Immature natural killer cell (primary cell): ENCODE data around the gene ARHGEF2. TPM values are rescaled to one million over a fixed set of nuclear protein-coding genes. Genes with fewer than 3 reads are reported as not detected.

ENCODE experiments used
- polyA plus RNA-seq, 3 donors: library from polyadenylated mRNA; unstranded; fragments of 300-500 nt; fragmentation: Illumina TruSeq; gene quantifications; one replicate each; pipeline ENCODE4 v1.2.3, GENCODE V29; 2021

The ARHGEF2 gene
- polyA plus RNA-seq, 3 donors from 2014 or later = 7.2 to 33.5 (median 11.7) TPM

Other genes with a start within 250 kb of the ARHGEF2 start
- 10 to 100 TPM in 2 of 3 donors, 1 to 10 TPM in 1; 9.7 to 41.3 (median 18.6) TPM for gene GON4L, start 121.3 kb downstream of the ARHGEF2 start, polyA plus RNA-seq
- 10 to 100 TPM; 28.7 to 40.4 (median 29.8) TPM for gene SYT11, start 119.0 kb downstream of the ARHGEF2 start, polyA plus RNA-seq
- gene RIT1, start 67.2 kb downstream of the ARHGEF2 start, polyA plus RNA-seq = 10 to 100 TPM; 27.1 to 33.5 (median 29.0) TPM
- gene KHDC4, start 44.1 kb downstream of the ARHGEF2 start, polyA plus RNA-seq = 1 to 10 TPM; 1.0 to 7.0 (median 4.1) TPM
- under 1 TPM in 1 of 3 donors, not detected in 2; 0.78 TPM for gene RXFP4, start 36.9 kb downstream of the ARHGEF2 start, polyA plus RNA-seq
- gene SSR2, start 42.4 kb upstream of the ARHGEF2 start, polyA plus RNA-seq = 100 to 1,000 TPM; 469 to 608 (median 563) TPM
- gene UBQLN4, start 75.3 kb upstream of the ARHGEF2 start, polyA plus RNA-seq = 10 to 100 TPM in 1 of 3 donors, 1 to 10 TPM in 2; 5.0 to 10.8 (median 7.6) TPM
- 100 to 1,000 TPM; 144 to 204 (median 160) TPM for gene LAMTOR2, start 76.2 kb upstream of the ARHGEF2 start, polyA plus RNA-seq
- gene RAB25, start 82.6 kb upstream of the ARHGEF2 start, polyA plus RNA-seq = not detected
- gene MEX3A, start 103.9 kb upstream of the ARHGEF2 start, polyA plus RNA-seq = not detected
- 10 to 100 TPM in 2 of 3 donors, 1 to 10 TPM in 1; 4.4 to 14.0 (median 10.3) TPM for gene LMNA, start 136.2 kb upstream of the ARHGEF2 start, polyA plus RNA-seq
- gene SEMA4A, start 175.0 kb upstream of the ARHGEF2 start, polyA plus RNA-seq = 10 to 100 TPM in 1 of 3 donors, 1 to 10 TPM in 2; 2.5 to 12.4 (median 3.2) TPM
- 10 to 100 TPM in 2 of 3 donors, 1 to 10 TPM in 1; 5.5 to 21.5 (median 12.1) TPM for gene SLC25A44, start 215.6 kb upstream of the ARHGEF2 start, polyA plus RNA-seq
- gene PMF1, start 234.5 kb upstream of the ARHGEF2 start, polyA plus RNA-seq = 100 to 1,000 TPM in 2 of 3 donors, 10 to 100 TPM in 1; 67.3 to 122 (median 100) TPM